Progenitor cell of endocrine pancreas (in vitro differentiated cells): ENCODE measurements around the gene ADM5. TPM values are rescaled to one million over a fixed set of nuclear protein-coding genes. Genes with fewer than 3 reads are reported as not detected.

ENCODE experiments used
- DNase-seq: peaks from one replicate; pipeline ENCODE4 v3.0.0; 2021; ENCODE audit warnings: low spot score; ENCODE audit not compliant: unreplicated experiment
- H3K27ac Mint-ChIP-seq: 2 replicates; pipeline ENCODE4 v1.8.0; 2021; ENCODE audit warnings: mild to moderate bottlenecking, moderate library complexity, mixed read lengths
- H3K27me3 Mint-ChIP-seq: 2 replicates; pipeline ENCODE4 v1.8.0; 2021; ENCODE audit warnings: mixed read lengths
- H3K36me3 Mint-ChIP-seq: 2 replicates; pipeline ENCODE4 v1.8.0; 2022; ENCODE audit warnings: mixed read lengths; ENCODE audit not compliant: insufficient read depth
- H3K4me1 Mint-ChIP-seq: 2 replicates; pipeline ENCODE4 v1.8.0; 2021; ENCODE audit warnings: low read depth, mixed read lengths
- H3K4me3 Mint-ChIP-seq: 2 replicates; pipeline ENCODE4 v1.8.0; 2021; ENCODE audit warnings: low read depth, mild to moderate bottlenecking, moderate library complexity, mixed read lengths
- H3K9me3 Mint-ChIP-seq: 2 replicates; pipeline ENCODE4 v1.8.0; 2021; ENCODE audit warnings: low read depth, mixed read lengths
- CTCF ChIP-seq: fragments of 200-600 bp; sonication (generic); IDR thresholded peaks from one replicate; pipeline ENCODE4 v1.5.0; 2021; ENCODE audit warnings: antibody characterized with exemption, mild to moderate bottlenecking; ENCODE audit not compliant: unreplicated experiment
- total RNA-seq: library from RNA; stranded (reverse); gene quantifications from 2 replicates; pipeline ENCODE4 v1.2.1, GENCODE V29; 2021

ADM5 gene
- total RNA-seq, 1 donor from 2014 or later: 7.7 TPM

GRCh38 chr19:49662011-49662410 lies 27.4 kb upstream of the ADM5 start:
- Mint-ChIP-seq H3K9me3 (no peaks in the 10 kb centered on the region), H3K27ac (no peak overlapping the region), H3K4me1 (peaks cover 19% of the 10 kb centered on the region), H3K4me3 (no peak overlapping the region), H3K36me3 (peaks cover 13% of the 10 kb centered on the region), H3K27me3 (no peaks in the 10 kb centered on the region)
- no peak for DNase-seq
- TF ChIP-seq CTCF: no peak

GRCh38 chr19:49663224-49663623 lies 26.2 kb upstream of the ADM5 start:
- Mint-ChIP-seq H3K4me1 (peaks cover 23% of the 10 kb centered on the region), H3K27me3 (no peaks in the 10 kb centered on the region), H3K9me3 (no peaks in the 10 kb centered on the region), H3K27ac (no peak overlapping the region), H3K4me3 (no peak overlapping the region), H3K36me3 (peaks cover 10% of the 10 kb centered on the region)
- TF ChIP-seq CTCF: no peak
- DNase-seq: no peak

DNA sequence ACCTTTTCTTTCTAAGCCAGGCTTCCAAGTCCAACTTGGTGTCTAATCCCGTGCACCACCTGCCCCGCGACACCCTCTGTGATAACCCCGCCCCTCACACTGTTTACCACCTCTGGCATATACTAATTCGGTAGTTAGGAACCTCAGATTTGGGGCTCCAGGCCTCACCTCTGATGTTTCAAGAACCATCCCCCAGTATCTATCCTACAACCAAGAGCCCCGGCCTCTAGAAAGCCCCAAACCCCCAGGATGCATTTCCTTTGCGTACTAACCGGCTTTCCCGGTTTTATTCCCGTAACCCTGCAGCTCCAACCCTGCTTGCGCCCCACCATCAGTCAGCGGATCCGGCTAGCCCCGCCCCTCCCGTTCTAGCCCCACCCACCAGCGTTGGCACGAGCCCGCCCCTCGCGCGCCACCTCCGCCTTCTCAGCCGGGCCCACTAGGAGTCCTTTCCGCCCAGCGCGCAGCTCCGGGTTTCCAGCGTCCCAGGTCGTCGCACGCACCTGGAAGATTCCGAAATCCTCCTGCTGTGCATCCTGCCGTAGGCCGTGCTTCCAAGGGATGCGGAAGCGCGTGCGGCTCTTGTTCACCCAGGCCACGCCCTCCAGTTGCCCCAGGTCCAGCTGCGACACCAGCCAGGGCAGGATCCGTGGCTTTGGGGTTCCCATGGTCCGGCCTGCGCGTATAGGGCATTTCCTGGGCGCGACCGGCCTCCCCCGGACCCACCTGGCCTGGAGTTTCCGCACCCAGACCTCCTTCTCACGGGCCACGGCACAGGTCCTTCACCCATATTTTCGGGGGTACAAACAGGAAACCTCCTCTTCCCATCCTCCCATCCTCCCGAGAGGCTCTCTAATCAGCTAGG lies 25.0 kb upstream of the ADM5 start:
- peaks cover 7% of the 10 kb centered on the region for H3K36me3 Mint-ChIP-seq
- H3K9me3 Mint-ChIP-seq: no peaks in the 10 kb centered on the region
- H3K4me1 Mint-ChIP-seq: peaks cover 23% of the 10 kb centered on the region
- H3K4me3 Mint-ChIP-seq: peak overlapping the region; percentile 95
- peak; percentile 19 for TF ChIP-seq CTCF
- DNase-seq: peak; percentile 86
- no peaks in the 10 kb centered on the region for H3K27me3 Mint-ChIP-seq
- H3K27ac Mint-ChIP-seq: peak overlapping the region; percentile 97

DNA sequence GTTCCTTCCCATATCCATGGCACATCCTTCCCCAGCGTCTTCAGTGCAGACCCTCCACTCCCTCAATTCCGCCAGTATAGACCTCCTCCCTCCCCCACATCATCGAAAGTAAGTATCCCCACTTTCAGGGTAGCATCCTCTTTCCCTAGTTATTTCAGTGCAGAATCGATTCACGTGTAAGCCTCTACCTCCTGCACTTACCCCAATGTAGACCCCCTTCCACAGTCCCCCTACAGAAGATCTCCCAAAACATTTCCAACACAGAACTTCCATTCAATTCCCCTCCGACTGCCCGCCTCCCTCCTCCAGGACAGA lies 24.4 kb upstream of the ADM5 start:
- TF ChIP-seq CTCF: no peak
- Mint-ChIP-seq H3K4me3 (peak overlapping the region; percentile 95), H3K27me3 (no peaks in the 10 kb centered on the region), H3K9me3 (no peaks in the 10 kb centered on the region), H3K36me3 (peaks cover 9% of the 10 kb centered on the region), H3K4me1 (peaks cover 23% of the 10 kb centered on the region), H3K27ac (peak overlapping the region; percentile 97)
- DNase-seq: no peak

DNA sequence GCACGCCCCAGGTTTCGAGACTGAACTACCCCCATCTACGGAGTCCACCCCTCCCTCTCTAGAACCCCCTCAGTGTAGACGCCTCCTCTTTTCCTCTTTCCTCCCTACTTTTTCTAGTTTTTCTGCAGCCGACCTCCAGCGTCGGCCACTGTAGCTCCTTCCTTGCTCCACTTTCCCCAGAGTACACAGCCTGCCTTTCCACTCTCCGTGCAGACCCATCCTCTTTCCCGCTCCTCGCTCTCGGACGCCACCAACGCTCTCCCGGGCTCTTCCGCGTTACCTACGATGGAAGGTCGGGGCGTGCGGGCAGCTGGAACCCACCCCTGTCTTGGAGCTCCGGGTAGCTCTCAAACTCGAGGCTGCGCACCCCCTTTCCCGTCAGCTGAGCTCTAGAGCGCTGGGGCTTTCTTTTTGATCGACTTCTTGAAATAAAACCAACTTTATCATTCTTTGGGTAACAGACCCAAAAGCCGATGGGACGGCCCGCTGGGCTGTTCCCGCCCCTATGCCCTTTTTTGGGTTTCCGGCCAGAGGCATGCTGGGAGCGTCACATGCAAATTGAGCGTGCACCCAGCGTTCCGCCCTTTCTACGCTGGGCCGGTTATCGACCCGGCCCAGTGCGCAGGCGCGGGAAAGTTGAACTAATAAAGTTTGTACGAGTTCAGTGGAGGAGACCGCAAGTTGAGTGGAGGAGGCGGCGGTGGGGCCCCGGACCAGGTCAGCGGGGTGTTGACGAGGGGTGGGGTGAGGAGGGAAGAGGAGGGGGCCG lies 23.9 kb upstream of the ADM5 start, which contains the start of the genes BCL2L12 and IRF3:
Gene BCL2L12 (plus strand): TSS at position 583 of the 769 bp plus-strand sequence. CDS start 760 bp downstream, outside the sequence.
Gene IRF3 (minus strand): TSS at position 507 of the 769 bp plus-strand sequence. CDS start 1,019 bp downstream, outside the sequence.
- peak within 1 kb of the TSS; percentile 97 for H3K27ac Mint-ChIP-seq
- no peak for TF ChIP-seq CTCF
- peaks cover 23% of the 10 kb centered on the region for H3K4me1 Mint-ChIP-seq
- peaks cover 5% of the 10 kb centered on the region for H3K36me3 Mint-ChIP-seq
- H3K27me3 Mint-ChIP-seq: no peaks in the 10 kb centered on the region
- peak within 1 kb of the TSS; percentile 95 for H3K4me3 Mint-ChIP-seq
- peak; percentile 97 for DNase-seq
- H3K9me3 Mint-ChIP-seq: no peaks in the 10 kb centered on the region
